CD4-positive, alpha-beta T cell treated with Interleukin-4 for 4 hours (primary cell): ENCODE measurements around the gene FCHSD2.
"Not testable (repeated sequence)": the region's sequence is repeated elsewhere in the genome, so short reads cannot be mapped to it uniquely, and the experiment has no call there.

Experiments used
- DNase-seq: peaks from one replicate; pipeline ENCODE4 v3.0.0-alpha.2; 2020

FCHSD2 gene

GRCh38 chr11:72859126-72859525 lies 283.0 kb downstream of the FCHSD2 start:
- no peak for DNase-seq

- not testable (repeated sequence) for DNase-seq
Measured at GRCh38 chr11:72858267-72858666, 283.9 kb downstream of the FCHSD2 start.

GRCh38 chr11:72856551-72857345 lies 285.4 kb downstream of the FCHSD2 start:
- DNase-seq = no peak

- no peak for DNase-seq
Measured at GRCh38 chr11:72856065-72856464, 286.1 kb downstream of the FCHSD2 start.

GRCh38 chr11:72851726-72852125 lies 290.4 kb downstream of the FCHSD2 start:
- DNase-seq = no peak

- no peak for DNase-seq
Measured at GRCh38 chr11:72850832-72851231, 291.3 kb downstream of the FCHSD2 start.

- DNase-seq = peak; percentile 56
Measured at GRCh38 chr11:72848846-72849466, 293.2 kb downstream of the FCHSD2 start.

- no peak for DNase-seq
Measured at GRCh38 chr11:72844356-72844755, 297.8 kb downstream of the FCHSD2 start.

GRCh38 chr11:72842653-72843330 lies 299.3 kb downstream of the FCHSD2 start:
- DNase-seq = no peak

- DNase-seq = no peak
Measured at GRCh38 chr11:72842126-72842525, 300.0 kb downstream of the FCHSD2 start.

- no peak for DNase-seq
Measured at GRCh38 chr11:72841397-72841796, 300.7 kb downstream of the FCHSD2 start.

GRCh38 chr11:72840780-72841179 lies 301.3 kb downstream of the FCHSD2 start:
- no peak for DNase-seq

- no peak for DNase-seq
Measured at GRCh38 chr11:72838691-72839305, 303.3 kb downstream of the FCHSD2 start.

GRCh38 chr11:72836111-72836510 lies 306.0 kb downstream of the FCHSD2 start:
- DNase-seq = no peak

- peak; percentile 10 for DNase-seq
Measured at GRCh38 chr11:72834905-72835304, 307.2 kb downstream of the FCHSD2 start.

- no peak for DNase-seq
Measured at GRCh38 chr11:72833811-72834493, 308.2 kb downstream of the FCHSD2 start.

GRCh38 chr11:72833083-72833733 lies 308.9 kb downstream of the FCHSD2 start:
- DNase-seq = no peak

- DNase-seq = no peak
Measured at GRCh38 chr11:72832301-72833082, 309.6 kb downstream of the FCHSD2 start.

GRCh38 chr11:72831521-72832300 lies 310.4 kb downstream of the FCHSD2 start:
- DNase-seq = peak; percentile 46

- no peak for DNase-seq
Measured at GRCh38 chr11:72829884-72830533, 312.1 kb downstream of the FCHSD2 start.
